Activated naive CD4-positive, alpha-beta T cell treated with anti-CD3 and anti-CD28 coated beads, Interleukin-2, amount 50 U/mL, for 72 hours (primary cell): ENCODE measurements around the gene CCDC85C. TPM values are rescaled to one million over a fixed set of nuclear protein-coding genes. Genes with fewer than 3 reads are reported as not detected.

Experiments
- ATAC-seq, 2 donors: fragments of 150-1000 bp; cut with Tn5 transposase; 2 replicates each; pipeline ENCODE4 v1.10.0; 2021; ENCODE audit warnings: mild to moderate bottlenecking in 2 of 2, moderate library complexity in 2 of 2
- DNase-seq, 2 donors: peaks; one replicate each; pipeline ENCODE4 v3.0.0; 2021 to 2022; ENCODE audit warnings: low spot score in 2 of 2
- H3K27ac Mint-ChIP-seq, 2 donors: one replicate each; pipeline ENCODE4 v1.8.0; 2022; ENCODE audit warnings: mild to moderate bottlenecking in 2 of 2, mixed read lengths in 2 of 2
- H3K36me3 Mint-ChIP-seq, 2 donors: one replicate each; pipeline ENCODE4 v1.8.0; 2022; ENCODE audit warnings: mixed read lengths in 2 of 2
- H3K9me3 Mint-ChIP-seq, 2 donors: one replicate each; pipeline ENCODE4 v1.8.0; 2022; ENCODE audit warnings: mixed read lengths in 2 of 2
- total RNA-seq, 2 donors: library from RNA; stranded (reverse); gene quantifications; one replicate each; pipeline ENCODE4 v1.2.3, GENCODE V29; 2022

Gene CCDC85C
- total RNA-seq, 2 donors from 2014 or later, result 5.1 to 8.4 TPM

GRCh38 chr14:99586054-99586760 lies 17.8 kb downstream of the CCDC85C start:
- Mint-ChIP-seq H3K9me3 (no peaks in the 10 kb centered on the region), H3K27ac (peak overlapping the region in 1 of 2 donors; percentile 10), H3K36me3 (no peaks in the 10 kb centered on the region)
- ATAC-seq, result no peak
- DNase-seq, result no peak

- ATAC-seq (no peak), DNase-seq (no peak)
- no peaks in the 10 kb centered on the region for H3K9me3 Mint-ChIP-seq
- no peaks in the 10 kb centered on the region for H3K36me3 Mint-ChIP-seq
- no peak overlapping the region for H3K27ac Mint-ChIP-seq
Observed at GRCh38 chr14:99584823-99585222, 19.2 kb downstream of the CCDC85C start.

- DNase-seq (no peak), ATAC-seq (no peak)
- no peaks in the 10 kb centered on the region for H3K36me3 Mint-ChIP-seq
- no peaks in the 10 kb centered on the region for H3K9me3 Mint-ChIP-seq
- no peak overlapping the region for H3K27ac Mint-ChIP-seq
Observed at GRCh38 chr14:99581938-99582337, 22.1 kb downstream of the CCDC85C start.

- Mint-ChIP-seq H3K27ac (no peak overlapping the region), H3K9me3 (no peaks in the 10 kb centered on the region), H3K36me3 (no peaks in the 10 kb centered on the region)
- ATAC-seq (no peak), DNase-seq (no peak)
Observed at GRCh38 chr14:99581374-99581773, 22.6 kb downstream of the CCDC85C start.

- H3K27ac Mint-ChIP-seq, result no peak overlapping the region
- ATAC-seq, result no peak
- H3K36me3 Mint-ChIP-seq, result no peaks in the 10 kb centered on the region
- no peaks in the 10 kb centered on the region for H3K9me3 Mint-ChIP-seq
- DNase-seq, result no peak
Observed at GRCh38 chr14:99579903-99580571, 24.0 kb downstream of the CCDC85C start.

- H3K27ac Mint-ChIP-seq, result no peak overlapping the region
- DNase-seq (no peak), ATAC-seq (no peak)
- H3K9me3 Mint-ChIP-seq, result no peaks in the 10 kb centered on the region
- no peaks in the 10 kb centered on the region for H3K36me3 Mint-ChIP-seq
Observed at GRCh38 chr14:99579120-99579836, 24.7 kb downstream of the CCDC85C start.

- DNase-seq, result no peak
- Mint-ChIP-seq H3K9me3 (no peaks in the 10 kb centered on the region), H3K27ac (no peak overlapping the region), H3K36me3 (no peaks in the 10 kb centered on the region)
- ATAC-seq, result no peak
Observed at GRCh38 chr14:99578541-99579101, 25.4 kb downstream of the CCDC85C start.

GRCh38 chr14:99576761-99577705 lies 27.0 kb downstream of the CCDC85C start:
- ATAC-seq, result no peak
- Mint-ChIP-seq H3K9me3 (no peaks in the 10 kb centered on the region), H3K36me3 (no peaks in the 10 kb centered on the region), H3K27ac (no peak overlapping the region)
- DNase-seq, result no peak

- no peak for ATAC-seq
- no peaks in the 10 kb centered on the region for H3K36me3 Mint-ChIP-seq
- no peaks in the 10 kb centered on the region for H3K9me3 Mint-ChIP-seq
- peak overlapping the region in 1 of 2 donors; percentile 20 for H3K27ac Mint-ChIP-seq
- no peak for DNase-seq
Observed at GRCh38 chr14:99576304-99576703, 27.7 kb downstream of the CCDC85C start.

GRCh38 chr14:99575043-99576023 lies 28.7 kb downstream of the CCDC85C start:
- Mint-ChIP-seq H3K36me3 (no peaks in the 10 kb centered on the region), H3K27ac (peak overlapping the region in 1 of 2 donors; percentile 20), H3K9me3 (no peaks in the 10 kb centered on the region)
- no peak for DNase-seq
- ATAC-seq, result no peak

GRCh38 chr14:99574099-99574880 lies 29.7 kb downstream of the CCDC85C start:
- peak overlapping the region; percentile 29 to 49 for H3K27ac Mint-ChIP-seq
- no peaks in the 10 kb centered on the region for H3K9me3 Mint-ChIP-seq
- ATAC-seq (no peak), DNase-seq (no peak)
- H3K36me3 Mint-ChIP-seq, result no peaks in the 10 kb centered on the region

GRCh38 chr14:99573436-99574098 lies 30.4 kb downstream of the CCDC85C start:
- ATAC-seq, result no peak
- Mint-ChIP-seq H3K27ac (peak overlapping the region in 1 of 2 donors; percentile 49), H3K36me3 (no peaks in the 10 kb centered on the region)

GRCh38 chr14:99573000-99573330 lies 31.0 kb downstream of the CCDC85C start:
- Mint-ChIP-seq H3K9me3 (no peaks in the 10 kb centered on the region), H3K27ac (no peak overlapping the region), H3K36me3 (no peaks in the 10 kb centered on the region)
- no peak for ATAC-seq
- no peak for DNase-seq

More at GRCh38 chr14:99573436-99574098, 30.4 kb downstream of the CCDC85C start:
- no peaks in the 10 kb centered on the region for H3K9me3 Mint-ChIP-seq
- no peak for DNase-seq
